ENCODE measurements around the gene ANKRD29.

DNA sequence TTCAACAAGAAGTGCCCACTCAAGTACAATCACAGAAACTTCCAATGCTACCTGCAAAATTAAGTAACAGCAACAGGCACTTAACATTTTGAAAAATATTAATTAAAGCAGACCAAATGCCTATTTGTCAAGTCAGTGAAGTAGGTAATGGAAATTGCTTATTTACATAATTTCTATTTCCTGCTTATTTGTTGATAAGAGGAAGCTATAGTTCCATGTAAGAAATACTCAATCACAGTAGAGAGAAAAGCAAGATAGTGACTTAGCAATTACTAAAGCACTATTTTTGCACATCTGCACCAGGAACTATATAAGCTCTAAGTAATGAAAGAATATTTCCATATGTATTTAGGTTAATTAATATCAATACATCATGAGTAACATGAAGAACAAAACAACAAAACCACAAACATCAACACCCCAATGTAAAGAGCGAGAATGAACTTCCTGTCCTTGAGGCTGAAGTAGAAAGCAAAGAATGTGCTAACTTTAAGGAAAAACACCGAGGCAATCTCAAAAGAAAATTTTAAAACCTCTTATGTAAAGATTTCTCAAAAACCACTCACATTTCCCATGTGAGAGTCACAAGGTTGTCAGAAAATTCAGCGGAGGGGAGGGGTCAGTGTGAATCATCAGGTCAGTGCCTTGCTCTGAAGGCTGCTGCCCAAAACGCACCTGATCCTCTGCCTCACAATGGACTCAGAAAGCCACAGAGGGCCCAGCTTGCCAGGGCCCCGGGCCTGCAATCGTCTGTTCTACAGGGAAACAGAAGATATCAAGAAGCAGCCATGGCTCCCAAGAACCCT is 88.9 kb downstream of the ANKRD29 start:
- TF ChIP-seq, protein P1, sequence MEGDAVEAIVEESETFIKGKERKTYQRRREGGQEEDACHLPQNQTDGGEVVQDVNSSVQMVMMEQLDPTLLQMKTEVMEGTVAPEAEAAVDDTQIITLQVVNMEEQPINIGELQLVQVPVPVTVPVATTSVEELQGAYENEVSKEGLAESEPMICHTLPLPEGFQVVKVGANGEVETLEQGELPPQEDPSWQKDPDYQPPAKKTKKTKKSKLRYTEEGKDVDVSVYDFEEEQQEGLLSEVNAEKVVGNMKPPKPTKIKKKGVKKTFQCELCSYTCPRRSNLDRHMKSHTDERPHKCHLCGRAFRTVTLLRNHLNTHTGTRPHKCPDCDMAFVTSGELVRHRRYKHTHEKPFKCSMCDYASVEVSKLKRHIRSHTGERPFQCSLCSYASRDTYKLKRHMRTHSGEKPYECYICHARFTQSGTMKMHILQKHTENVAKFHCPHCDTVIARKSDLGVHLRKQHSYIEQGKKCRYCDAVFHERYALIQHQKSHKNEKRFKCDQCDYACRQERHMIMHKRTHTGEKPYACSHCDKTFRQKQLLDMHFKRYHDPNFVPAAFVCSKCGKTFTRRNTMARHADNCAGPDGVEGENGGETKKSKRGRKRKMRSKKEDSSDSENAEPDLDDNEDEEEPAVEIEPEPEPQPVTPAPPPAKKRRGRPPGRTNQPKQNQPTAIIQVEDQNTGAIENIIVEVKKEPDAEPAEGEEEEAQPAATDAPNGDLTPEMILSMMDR (IDR thresholded peaks at IDR 0.05): no peak
- TF ChIP-seq ZFX (IDR thresholded peaks at IDR 0.05; ENCODE audit: borderline replicate concordance): no peak

Data from 22Rv1 (cell line).